Testis (tissue), 2 donors: Measurements from ENCODE around the gene TFAP2C.

ENCODE experiments used
- CTCF ChIP-seq, 3 experiments: fragments of 450-650 bp in 2 of 3; fragments of 200-600 bp in 1 of 3; sonication (generic) in 1 of 3; IDR thresholded peaks; one replicate each; pipeline ENCODE4 v1.5.1; 2016 to 2019; ENCODE audit warnings: antibody characterized with exemption in 3 of 3, mild to moderate bottlenecking in 2 of 3, moderate library complexity in 1 of 3
- POLR2A ChIP-seq: fragments of 450-650 bp; IDR thresholded peaks from one replicate; pipeline ENCODE4 v1.6.1; 2017; ENCODE audit warnings: antibody characterized with exemption, mild to moderate bottlenecking, moderate library complexity

- TF ChIP-seq CTCF (IDR thresholded peaks at IDR 0.05) (no peak), POLR2A (no peak)
Measured at GRCh38 chr20:56616716-56617115, 12.4 kb upstream of the TFAP2C start.
